GM23338 (cell line): Measurements from ENCODE around the gene RPTOR. TPM values are rescaled to one million over a fixed set of nuclear protein-coding genes. Genes with fewer than 3 reads are reported as not detected.

Source experiments
- ATAC-seq: fragments of 200-7000 bp; cut with Tn5 transposase; 3 replicates; pipeline ENCODE4 v1.9.1; 2020
- DNase-seq: peaks from one replicate; pipeline ENCODE4 v3.0.0-alpha.2; 2015; ENCODE audit warnings: low spot score
- H2AFZ ChIP-seq: fragments of 200-600 bp; sonication (generic); 2 replicates; pipeline ENCODE4 v1.8.0; 2016; ENCODE audit warnings: antibody characterized with exemption, mild to moderate bottlenecking, moderate library complexity
- H3F3A ChIP-seq: fragments of 200-600 bp; sonication (generic); replicated peaks from 2 replicates; pipeline ENCODE4 v1.8.0; 2017; ENCODE audit warnings: antibody characterized with exemption, mixed run types, low read depth
- H3K27ac ChIP-seq: fragments of 200-600 bp; sonication (generic); 2 replicates; pipeline ENCODE4 v1.6.1; 2016; ENCODE audit warnings: low read depth
- H3K27me3 ChIP-seq: fragments of 200-600 bp; sonication (generic); 2 replicates; pipeline ENCODE4 v1.8.0; 2016; ENCODE audit warnings: mild to moderate bottlenecking, mixed run types, moderate library complexity; ENCODE audit not compliant: insufficient read depth
- H3K36me3 ChIP-seq: fragments of 200-600 bp; sonication (generic); 2 replicates; pipeline ENCODE4 v1.8.0; 2016; ENCODE audit warnings: mild to moderate bottlenecking; ENCODE audit not compliant: insufficient read depth
- H3K4me1 ChIP-seq: fragments of 200-600 bp; sonication (generic); 2 replicates; pipeline ENCODE4 v1.8.0; 2016; ENCODE audit warnings: mild to moderate bottlenecking, moderate library complexity; ENCODE audit not compliant: insufficient read depth
- H3K4me2 ChIP-seq: fragments of 200-600 bp; sonication (generic); 2 replicates; pipeline ENCODE4 v1.7.1; 2017; ENCODE audit warnings: mixed run types
- H3K4me3 ChIP-seq: fragments of 200-600 bp; sonication (generic); 2 replicates; pipeline ENCODE4 v1.6.1; 2016; ENCODE audit warnings: mixed run types
- H3K79me2 ChIP-seq: fragments of 200-600 bp; sonication (generic); replicated peaks from 2 replicates; pipeline ENCODE4 v1.8.0; 2017; ENCODE audit warnings: mild to moderate bottlenecking; ENCODE audit not compliant: insufficient read depth
- H3K9me2 ChIP-seq: fragments of 200-600 bp; sonication (generic); 2 replicates; pipeline ENCODE4 v1.8.0; 2017; ENCODE audit not compliant: insufficient read depth
- H4K20me1 ChIP-seq: fragments of 200-600 bp; sonication (generic); replicated peaks from 2 replicates; pipeline ENCODE4 v1.8.0; 2017; ENCODE audit warnings: mild to moderate bottlenecking; ENCODE audit not compliant: insufficient read depth
- H3K27ac Mint-ChIP-seq: 2 replicates; pipeline ENCODE4 v1.8.0; 2020; ENCODE audit warnings: inconsistent platforms, mild to moderate bottlenecking, moderate library complexity, mixed read lengths
- H3K27me3 Mint-ChIP-seq: 3 replicates; pipeline ENCODE4 v1.8.0; 2022; ENCODE audit warnings: low read depth, mild to moderate bottlenecking, moderate library complexity, mixed read lengths, inconsistent platforms; ENCODE audit not compliant: insufficient read depth, poor library complexity
- H3K36me3 Mint-ChIP-seq: 3 replicates; pipeline ENCODE4 v1.8.0; 2021; ENCODE audit warnings: low read depth, mild to moderate bottlenecking, inconsistent platforms, moderate library complexity, mixed read lengths
- H3K4me1 Mint-ChIP-seq: 3 replicates; pipeline ENCODE4 v1.8.0; 2020; ENCODE audit warnings: mild to moderate bottlenecking, inconsistent platforms, mixed read lengths
- H3K4me3 Mint-ChIP-seq: 3 replicates; pipeline ENCODE4 v1.8.0; 2021; ENCODE audit warnings: moderate library complexity, mild to moderate bottlenecking, inconsistent platforms, mixed read lengths
- H3K9me3 Mint-ChIP-seq: 3 replicates; pipeline ENCODE4 v1.8.0; 2020; ENCODE audit warnings: moderate library complexity, mild to moderate bottlenecking, inconsistent platforms, mixed read lengths
- CREB1 ChIP-seq: fragments of 250-450 bp; sonication (Bioruptor Pico); IDR thresholded peaks from 2 replicates; pipeline ENCODE4 v1.5.0; 2020; ENCODE audit warnings: low read depth, mild to moderate bottlenecking, moderate library complexity
- EZH2 ChIP-seq: fragments of 200-600 bp; sonication (generic); IDR thresholded peaks from one replicate; pipeline ENCODE4 v1.8.0; 2017; ENCODE audit warnings: antibody characterized with exemption, mild to moderate bottlenecking, low read depth; ENCODE audit not compliant: unreplicated experiment
- JUNB ChIP-seq: IDR thresholded peaks from one replicate; pipeline ENCODE4 v1.6.1; 2016; ENCODE audit warnings: antibody characterized with exemption; ENCODE audit not compliant: unreplicated experiment
- NANOG ChIP-seq: IDR thresholded peaks from 2 replicates; pipeline ENCODE4 v1.6.1; 2016; ENCODE audit warnings: antibody characterized with exemption, borderline replicate concordance
- POLR2AphosphoS5 ChIP-seq: IDR thresholded peaks from 2 replicates; pipeline ENCODE4 v1.6.1; 2016; ENCODE audit warnings: antibody characterized with exemption, low read depth
- STAT1 ChIP-seq: IDR thresholded peaks from one replicate; pipeline ENCODE4 v1.6.1; 2016; ENCODE audit warnings: antibody characterized with exemption; ENCODE audit not compliant: unreplicated experiment
- ZNF114 ChIP-seq: fragments of 250-450 bp; sonication (Bioruptor Pico); IDR thresholded peaks from 2 replicates; pipeline ENCODE4 v1.5.0; 2020; ENCODE audit warnings: mild to moderate bottlenecking, moderate library complexity
- ZNF331 ChIP-seq: fragments of 250-450 bp; sonication (Bioruptor Pico); IDR thresholded peaks from 2 replicates; pipeline ENCODE4 v1.5.0; 2020; ENCODE audit warnings: low read depth, mild to moderate bottlenecking, moderate library complexity
- polyA plus RNA-seq: library from polyadenylated mRNA; unstranded; fragments of >200 nt; fragmentation: Nextera tagmentation; extraction: Ambion mirVana; gene quantifications from 2 replicates; pipeline ENCODE4 v1.2.1, GENCODE V29; 2016
- total RNA-seq: library from RNA; depleted of rRNA; stranded (reverse); fragments of >200 nt; shearing (Covaris generic); gene quantifications from 2 replicates; pipeline ENCODE4 v1.2.3, GENCODE V29; 2014
- TF ChIP-seq, protein P1 (sequence below): IDR thresholded peaks from 2 replicates; pipeline ENCODE4 v1.6.1; 2016; ENCODE audit warnings: antibody characterized with exemption
- TF ChIP-seq, protein P2 (sequence below): fragments of 250-450 bp; sonication (Bioruptor Pico); IDR thresholded peaks from 2 replicates; pipeline ENCODE4 v1.5.0; 2020; ENCODE audit warnings: mild to moderate bottlenecking, moderate library complexity
- TF ChIP-seq, protein P3 (sequence below), 2 experiments: fragments of 200-600 bp in 1 of 2; sonication (generic) in 1 of 2; conservative IDR thresholded peaks; 2 replicates each; pipeline versions ENCODE4 v1.5.1 to v1.6.1; 2016 to 2017; ENCODE audit warnings: antibody characterized with exemption in 2 of 2, low read depth in 2 of 2, mild to moderate bottlenecking in 2 of 2, moderate library complexity in 1 of 2
- TF ChIP-seq, protein P4 (sequence below): IDR thresholded peaks from one replicate; pipeline ENCODE4 v1.6.1; 2018; ENCODE audit warnings: antibody characterized with exemption; ENCODE audit not compliant: unreplicated experiment

RPTOR gene
- total and polyA plus RNA-seq, 2 experiments from 2014 or later: 9.5 to 38.0 TPM

DNA sequence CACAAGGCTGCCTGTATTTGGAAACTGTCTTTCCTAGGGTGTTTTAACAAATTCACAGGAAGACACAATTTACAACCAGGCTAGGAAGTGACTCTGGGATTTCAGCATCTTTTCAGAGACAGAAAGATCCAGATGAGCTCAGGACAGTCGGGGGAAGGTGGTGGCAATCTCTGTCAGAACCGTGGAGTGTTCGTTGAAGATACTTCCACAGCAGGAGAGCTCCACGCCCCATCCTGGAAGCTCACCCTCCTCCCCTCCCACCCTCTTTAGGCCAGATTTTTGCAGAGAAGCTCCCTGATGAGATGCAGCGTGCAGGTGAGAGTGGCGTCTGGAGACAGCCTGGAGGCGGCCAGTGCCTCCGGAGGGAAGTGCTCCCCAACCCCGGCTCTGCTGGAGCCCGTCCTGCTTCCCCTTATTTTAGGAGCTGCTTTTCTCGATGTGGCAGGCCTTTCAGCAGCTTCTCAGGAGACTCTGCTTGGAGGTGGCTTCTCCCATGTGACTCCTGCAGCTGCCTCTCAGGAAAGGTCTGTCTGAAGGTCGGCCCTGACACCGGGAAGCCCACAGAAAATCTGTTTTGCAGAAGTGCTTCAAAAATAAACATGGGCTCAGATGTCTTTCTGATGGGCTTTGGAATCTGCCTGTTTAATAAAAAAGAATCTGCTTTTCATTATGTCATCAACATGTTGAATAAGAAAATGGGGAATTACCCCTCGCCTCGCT is 260.6 kb downstream of the RPTOR start:
- no peak for DNase-seq
- H2AFZ ChIP-seq: no peak overlapping the region
- H3K79me2 ChIP-seq: peaks cover under 1% of the 10 kb centered on the region
- Mint-ChIP-seq H3K4me3 (no peak overlapping the region), H3K4me1 (peaks cover 17% of the 10 kb centered on the region), H3K9me3 (peaks cover 22% of the 10 kb centered on the region), H3K36me3 (peaks cover 22% of the 10 kb centered on the region), H3K27ac (peak overlapping the region; percentile 56; the same call in 1 of the 2 replicates), H3K27me3 (peaks cover 10% of the 10 kb centered on the region)
- H3K4me3 ChIP-seq: no peak overlapping the region
- no peak overlapping the region for H3K27ac ChIP-seq
- H3K4me1 ChIP-seq: no peaks in the 10 kb centered on the region
- H3F3A ChIP-seq: no peaks in the 10 kb centered on the region
- H4K20me1 ChIP-seq: no peaks in the 10 kb centered on the region; the same call in 1 of the 2 replicates
- ATAC-seq: peak; percentile 61
- no peaks in the 10 kb centered on the region for H3K36me3 ChIP-seq
- H3K9me2 ChIP-seq: no peaks in the 10 kb centered on the region
- no peak for TF ChIP-seq POLR2AphosphoS5
- no peak for TF ChIP-seq JUNB
- TF ChIP-seq, protein P1, sequence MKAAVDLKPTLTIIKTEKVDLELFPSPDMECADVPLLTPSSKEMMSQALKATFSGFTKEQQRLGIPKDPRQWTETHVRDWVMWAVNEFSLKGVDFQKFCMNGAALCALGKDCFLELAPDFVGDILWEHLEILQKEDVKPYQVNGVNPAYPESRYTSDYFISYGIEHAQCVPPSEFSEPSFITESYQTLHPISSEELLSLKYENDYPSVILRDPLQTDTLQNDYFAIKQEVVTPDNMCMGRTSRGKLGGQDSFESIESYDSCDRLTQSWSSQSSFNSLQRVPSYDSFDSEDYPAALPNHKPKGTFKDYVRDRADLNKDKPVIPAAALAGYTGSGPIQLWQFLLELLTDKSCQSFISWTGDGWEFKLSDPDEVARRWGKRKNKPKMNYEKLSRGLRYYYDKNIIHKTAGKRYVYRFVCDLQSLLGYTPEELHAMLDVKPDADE: no peak
- TF ChIP-seq, protein P2, sequence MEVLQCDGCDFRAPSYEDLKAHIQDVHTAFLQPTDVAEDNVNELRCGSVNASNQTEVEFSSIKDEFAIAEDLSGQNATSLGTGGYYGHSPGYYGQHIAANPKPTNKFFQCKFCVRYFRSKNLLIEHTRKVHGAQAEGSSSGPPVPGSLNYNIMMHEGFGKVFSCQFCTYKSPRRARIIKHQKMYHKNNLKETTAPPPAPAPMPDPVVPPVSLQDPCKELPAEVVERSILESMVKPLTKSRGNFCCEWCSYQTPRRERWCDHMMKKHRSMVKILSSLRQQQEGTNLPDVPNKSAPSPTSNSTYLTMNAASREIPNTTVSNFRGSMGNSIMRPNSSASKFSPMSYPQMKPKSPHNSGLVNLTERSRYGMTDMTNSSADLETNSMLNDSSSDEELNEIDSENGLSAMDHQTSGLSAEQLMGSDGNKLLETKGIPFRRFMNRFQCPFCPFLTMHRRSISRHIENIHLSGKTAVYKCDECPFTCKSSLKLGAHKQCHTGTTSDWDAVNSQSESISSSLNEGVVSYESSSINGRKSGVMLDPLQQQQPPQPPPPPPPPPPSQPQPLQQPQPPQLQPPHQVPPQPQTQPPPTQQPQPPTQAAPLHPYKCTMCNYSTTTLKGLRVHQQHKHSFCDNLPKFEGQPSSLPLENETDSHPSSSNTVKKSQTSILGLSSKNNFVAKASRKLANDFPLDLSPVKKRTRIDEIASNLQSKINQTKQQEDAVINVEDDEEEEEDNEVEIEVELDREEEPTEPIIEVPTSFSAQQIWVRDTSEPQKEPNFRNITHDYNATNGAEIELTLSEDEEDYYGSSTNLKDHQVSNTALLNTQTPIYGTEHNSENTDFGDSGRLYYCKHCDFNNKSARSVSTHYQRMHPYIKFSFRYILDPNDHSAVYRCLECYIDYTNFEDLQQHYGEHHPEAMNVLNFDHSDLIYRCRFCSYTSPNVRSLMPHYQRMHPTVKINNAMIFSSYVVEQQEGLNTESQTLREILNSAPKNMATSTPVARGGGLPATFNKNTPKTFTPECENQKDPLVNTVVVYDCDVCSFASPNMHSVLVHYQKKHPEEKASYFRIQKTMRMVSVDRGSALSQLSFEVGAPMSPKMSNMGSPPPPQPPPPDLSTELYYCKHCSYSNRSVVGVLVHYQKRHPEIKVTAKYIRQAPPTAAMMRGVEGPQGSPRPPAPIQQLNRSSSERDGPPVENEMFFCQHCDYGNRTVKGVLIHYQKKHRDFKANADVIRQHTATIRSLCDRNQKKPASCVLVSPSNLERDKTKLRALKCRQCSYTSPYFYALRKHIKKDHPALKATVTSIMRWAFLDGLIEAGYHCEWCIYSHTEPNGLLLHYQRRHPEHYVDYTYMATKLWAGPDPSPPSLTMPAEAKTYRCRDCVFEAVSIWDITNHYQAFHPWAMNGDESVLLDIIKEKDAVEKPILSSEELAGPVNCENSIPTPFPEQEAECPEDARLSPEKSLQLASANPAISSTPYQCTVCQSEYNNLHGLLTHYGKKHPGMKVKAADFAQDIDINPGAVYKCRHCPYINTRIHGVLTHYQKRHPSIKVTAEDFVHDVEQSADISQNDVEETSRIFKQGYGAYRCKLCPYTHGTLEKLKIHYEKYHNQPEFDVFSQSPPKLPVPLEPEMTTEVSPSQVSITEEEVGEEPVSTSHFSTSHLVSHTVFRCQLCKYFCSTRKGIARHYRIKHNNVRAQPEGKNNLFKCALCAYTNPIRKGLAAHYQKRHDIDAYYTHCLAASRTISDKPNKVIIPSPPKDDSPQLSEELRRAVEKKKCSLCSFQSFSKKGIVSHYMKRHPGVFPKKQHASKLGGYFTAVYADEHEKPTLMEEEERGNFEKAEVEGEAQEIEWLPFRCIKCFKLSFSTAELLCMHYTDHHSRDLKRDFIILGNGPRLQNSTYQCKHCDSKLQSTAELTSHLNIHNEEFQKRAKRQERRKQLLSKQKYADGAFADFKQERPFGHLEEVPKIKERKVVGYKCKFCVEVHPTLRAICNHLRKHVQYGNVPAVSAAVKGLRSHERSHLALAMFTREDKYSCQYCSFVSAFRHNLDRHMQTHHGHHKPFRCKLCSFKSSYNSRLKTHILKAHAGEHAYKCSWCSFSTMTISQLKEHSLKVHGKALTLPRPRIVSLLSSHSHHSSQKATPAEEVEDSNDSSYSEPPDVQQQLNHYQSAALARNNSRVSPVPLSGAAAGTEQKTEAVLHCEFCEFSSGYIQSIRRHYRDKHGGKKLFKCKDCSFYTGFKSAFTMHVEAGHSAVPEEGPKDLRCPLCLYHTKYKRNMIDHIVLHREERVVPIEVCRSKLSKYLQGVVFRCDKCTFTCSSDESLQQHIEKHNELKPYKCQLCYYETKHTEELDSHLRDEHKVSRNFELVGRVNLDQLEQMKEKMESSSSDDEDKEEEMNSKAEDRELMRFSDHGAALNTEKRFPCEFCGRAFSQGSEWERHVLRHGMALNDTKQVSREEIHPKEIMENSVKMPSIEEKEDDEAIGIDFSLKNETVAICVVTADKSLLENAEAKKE (CRISPR knock-in tag): no peak
- no peak for TF ChIP-seq CREB1 (CRISPR knock-in tag)
- no peak for TF ChIP-seq STAT1
- no peak for TF ChIP-seq NANOG
- no peak for TF ChIP-seq ZNF114 (CRISPR knock-in tag)
- no peak for TF ChIP-seq EZH2
- TF ChIP-seq, protein P3, sequence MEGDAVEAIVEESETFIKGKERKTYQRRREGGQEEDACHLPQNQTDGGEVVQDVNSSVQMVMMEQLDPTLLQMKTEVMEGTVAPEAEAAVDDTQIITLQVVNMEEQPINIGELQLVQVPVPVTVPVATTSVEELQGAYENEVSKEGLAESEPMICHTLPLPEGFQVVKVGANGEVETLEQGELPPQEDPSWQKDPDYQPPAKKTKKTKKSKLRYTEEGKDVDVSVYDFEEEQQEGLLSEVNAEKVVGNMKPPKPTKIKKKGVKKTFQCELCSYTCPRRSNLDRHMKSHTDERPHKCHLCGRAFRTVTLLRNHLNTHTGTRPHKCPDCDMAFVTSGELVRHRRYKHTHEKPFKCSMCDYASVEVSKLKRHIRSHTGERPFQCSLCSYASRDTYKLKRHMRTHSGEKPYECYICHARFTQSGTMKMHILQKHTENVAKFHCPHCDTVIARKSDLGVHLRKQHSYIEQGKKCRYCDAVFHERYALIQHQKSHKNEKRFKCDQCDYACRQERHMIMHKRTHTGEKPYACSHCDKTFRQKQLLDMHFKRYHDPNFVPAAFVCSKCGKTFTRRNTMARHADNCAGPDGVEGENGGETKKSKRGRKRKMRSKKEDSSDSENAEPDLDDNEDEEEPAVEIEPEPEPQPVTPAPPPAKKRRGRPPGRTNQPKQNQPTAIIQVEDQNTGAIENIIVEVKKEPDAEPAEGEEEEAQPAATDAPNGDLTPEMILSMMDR (conservative IDR thresholded peaks at IDR 0.05; ENCODE audit: low read depth in 2 of 2): no peak
- TF ChIP-seq ZNF331 (CRISPR knock-in tag): no peak
- TF ChIP-seq, protein P4, sequence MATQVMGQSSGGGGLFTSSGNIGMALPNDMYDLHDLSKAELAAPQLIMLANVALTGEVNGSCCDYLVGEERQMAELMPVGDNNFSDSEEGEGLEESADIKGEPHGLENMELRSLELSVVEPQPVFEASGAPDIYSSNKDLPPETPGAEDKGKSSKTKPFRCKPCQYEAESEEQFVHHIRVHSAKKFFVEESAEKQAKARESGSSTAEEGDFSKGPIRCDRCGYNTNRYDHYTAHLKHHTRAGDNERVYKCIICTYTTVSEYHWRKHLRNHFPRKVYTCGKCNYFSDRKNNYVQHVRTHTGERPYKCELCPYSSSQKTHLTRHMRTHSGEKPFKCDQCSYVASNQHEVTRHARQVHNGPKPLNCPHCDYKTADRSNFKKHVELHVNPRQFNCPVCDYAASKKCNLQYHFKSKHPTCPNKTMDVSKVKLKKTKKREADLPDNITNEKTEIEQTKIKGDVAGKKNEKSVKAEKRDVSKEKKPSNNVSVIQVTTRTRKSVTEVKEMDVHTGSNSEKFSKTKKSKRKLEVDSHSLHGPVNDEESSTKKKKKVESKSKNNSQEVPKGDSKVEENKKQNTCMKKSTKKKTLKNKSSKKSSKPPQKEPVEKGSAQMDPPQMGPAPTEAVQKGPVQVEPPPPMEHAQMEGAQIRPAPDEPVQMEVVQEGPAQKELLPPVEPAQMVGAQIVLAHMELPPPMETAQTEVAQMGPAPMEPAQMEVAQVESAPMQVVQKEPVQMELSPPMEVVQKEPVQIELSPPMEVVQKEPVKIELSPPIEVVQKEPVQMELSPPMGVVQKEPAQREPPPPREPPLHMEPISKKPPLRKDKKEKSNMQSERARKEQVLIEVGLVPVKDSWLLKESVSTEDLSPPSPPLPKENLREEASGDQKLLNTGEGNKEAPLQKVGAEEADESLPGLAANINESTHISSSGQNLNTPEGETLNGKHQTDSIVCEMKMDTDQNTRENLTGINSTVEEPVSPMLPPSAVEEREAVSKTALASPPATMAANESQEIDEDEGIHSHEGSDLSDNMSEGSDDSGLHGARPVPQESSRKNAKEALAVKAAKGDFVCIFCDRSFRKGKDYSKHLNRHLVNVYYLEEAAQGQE: no peak
- no peak overlapping the region for H3K4me2 ChIP-seq
- H3K27me3 ChIP-seq: no peaks in the 10 kb centered on the region
